HG03159 (cell line): Measurements from ENCODE around the gene PSORS1C1.
"Not testable (repeated sequence)": the region's sequence is repeated elsewhere in the genome, so short reads cannot be mapped to it uniquely, and the experiment has no call there.

Experiments used
- ATAC-seq: cut with Tn5 transposase; IDR thresholded peaks from one replicate; pipeline ENCODE4 v1.9.1; 2021; ENCODE audit warnings: mild to moderate bottlenecking, moderate library complexity; ENCODE audit not compliant: unreplicated experiment

The PSORS1C1 gene

DNA sequence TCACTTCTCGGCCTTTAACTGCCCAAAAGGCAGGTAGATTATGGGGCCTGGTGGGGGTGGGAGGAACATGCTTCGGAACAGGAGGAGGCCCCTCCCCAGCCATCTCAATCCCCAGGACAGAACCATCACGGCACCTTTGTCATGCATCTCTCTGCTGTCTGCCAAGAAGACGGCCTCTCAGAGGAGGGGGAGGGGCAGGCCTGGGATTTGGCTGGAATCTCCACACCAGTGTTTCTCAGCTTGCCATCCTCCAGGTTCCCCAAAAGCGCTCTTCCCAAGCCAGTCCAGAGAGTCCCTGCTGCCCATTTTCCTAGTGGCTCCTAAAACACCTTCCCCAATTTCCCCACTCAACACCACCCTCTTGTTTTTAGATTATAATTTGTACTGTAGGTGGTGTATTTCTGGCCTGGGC is 58.4 kb downstream of the PSORS1C1 start:
- no peak for ATAC-seq

DNA sequence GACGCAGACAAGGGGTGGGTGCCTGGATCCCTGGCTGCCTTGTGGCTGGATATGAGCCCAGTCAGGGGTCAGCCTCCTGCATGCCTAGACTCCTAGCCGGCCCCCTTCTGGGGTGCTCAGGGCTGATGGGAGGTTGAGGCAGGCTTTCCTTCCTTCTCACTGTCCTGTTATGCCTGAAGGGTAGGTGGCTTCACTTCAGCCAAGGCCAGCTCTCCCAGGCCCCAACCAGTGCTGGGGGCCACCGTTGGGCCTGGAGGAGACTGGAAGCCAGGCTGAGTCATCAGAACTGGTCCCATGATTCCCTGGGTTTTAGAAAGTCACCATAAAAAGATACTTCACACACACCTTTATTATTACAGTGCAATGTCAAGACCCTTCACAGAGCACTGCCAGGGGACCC is 58.8 kb downstream of the PSORS1C1 start:
- ATAC-seq, result no peak

DNA sequence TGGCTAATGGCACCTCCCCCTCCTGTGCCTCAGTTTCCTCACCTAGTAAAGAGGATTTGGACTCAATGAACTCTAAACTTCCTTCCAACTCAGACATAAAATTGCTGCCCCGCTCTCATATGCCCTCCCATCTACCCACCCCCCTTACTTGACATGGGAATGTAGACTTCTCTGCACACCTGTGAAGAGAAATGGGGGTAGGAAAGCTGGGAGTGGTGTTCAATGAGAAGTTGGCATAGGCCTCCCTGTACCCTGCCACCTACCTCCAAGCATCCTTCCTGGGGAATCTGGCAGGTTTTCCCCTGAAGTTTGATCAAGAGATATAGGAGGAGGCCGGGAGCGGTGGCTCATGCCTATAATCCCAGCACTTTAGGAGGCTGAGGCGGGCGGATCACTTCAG is 59.8 kb downstream of the PSORS1C1 start:
- no peak for ATAC-seq

DNA sequence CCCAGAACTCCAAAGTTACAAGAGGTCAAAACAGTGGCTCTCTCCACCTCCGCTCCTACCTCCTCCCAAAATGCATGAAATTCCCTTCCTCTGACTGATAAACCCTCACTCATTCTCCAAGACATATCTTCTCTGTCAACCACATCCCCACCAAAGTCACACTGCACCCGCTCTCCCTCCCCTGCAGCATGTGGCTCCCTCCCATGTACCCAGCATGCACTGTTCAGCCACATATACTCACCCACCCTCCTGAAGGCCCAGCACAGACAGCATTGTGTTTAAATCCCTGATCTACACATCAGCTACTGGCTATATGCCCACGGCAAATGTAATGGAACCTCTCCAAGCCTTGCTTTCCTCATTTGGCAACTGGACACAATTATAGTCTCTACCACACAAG is 61.4 kb downstream of the PSORS1C1 start:
- no peak for ATAC-seq

- ATAC-seq, result no peak
These were observed 63.8 kb downstream of the PSORS1C1 start for GRCh38 chr6:31178143-31179041.

DNA sequence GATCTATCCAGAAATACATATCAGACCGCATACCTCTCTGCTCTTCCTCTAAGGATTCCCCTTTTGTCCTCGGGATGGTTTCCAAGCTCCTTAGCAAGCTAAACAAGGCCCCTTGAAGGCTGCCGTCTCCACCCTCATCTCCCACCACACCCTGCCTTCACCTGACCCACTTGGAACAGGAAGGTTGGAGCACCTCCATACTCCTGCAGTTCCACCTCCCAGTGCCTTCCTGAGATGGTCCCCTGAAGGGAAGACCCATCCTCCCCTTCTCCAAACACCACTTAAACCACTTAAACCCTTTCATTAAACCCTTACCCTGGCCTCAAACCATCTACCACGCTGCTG is 64.4 kb downstream of the PSORS1C1 start:
- ATAC-seq, result no peak

GRCh38 chr6:31179896-31180295 is 65.3 kb downstream of the PSORS1C1 start:
- no peak for ATAC-seq

DNA sequence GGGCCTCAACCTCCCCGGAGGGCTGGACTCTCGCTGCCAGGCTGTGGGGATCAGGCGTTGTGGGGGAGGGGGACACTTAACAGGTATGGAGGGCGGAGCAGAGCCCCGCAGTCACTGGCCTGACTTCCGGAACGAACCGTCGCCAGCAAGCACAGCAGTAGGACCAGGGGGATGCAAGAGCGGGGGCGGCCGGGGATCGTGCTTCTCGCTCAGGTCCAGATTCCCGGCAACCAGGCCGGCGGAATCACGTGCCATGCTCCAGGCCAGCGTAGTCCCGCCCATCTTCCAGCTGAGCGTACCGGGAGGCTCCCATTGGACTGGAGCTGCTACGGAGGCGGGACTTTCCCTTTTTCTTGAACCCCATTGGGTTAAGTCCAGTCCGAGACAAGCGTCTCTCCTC is 65.9 kb downstream of the PSORS1C1 start:
- peak; percentile 70 for ATAC-seq

DNA sequence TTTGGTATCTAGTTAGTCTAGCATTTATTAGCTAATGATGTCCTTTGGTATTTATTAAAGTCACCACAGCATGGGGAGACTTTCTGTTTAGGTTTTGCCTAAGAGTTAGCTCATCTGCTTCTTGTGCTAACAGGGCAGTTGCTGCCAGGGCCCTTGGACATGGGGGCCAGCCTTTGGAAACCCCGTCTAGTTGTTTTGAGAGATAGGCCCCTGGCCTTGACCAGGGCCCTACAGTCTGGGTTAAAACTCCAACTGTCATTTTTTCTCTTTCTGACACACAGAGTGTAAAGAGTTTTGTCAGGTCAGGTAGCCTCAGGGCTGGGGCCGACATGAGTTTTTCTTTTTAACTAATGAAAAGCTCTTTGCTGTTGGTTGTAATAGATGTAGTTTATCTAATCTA is 68.7 kb downstream of the PSORS1C1 start:
- ATAC-seq, result not testable (repeated sequence)

GRCh38 chr6:31183859-31184258 is 69.3 kb downstream of the PSORS1C1 start:
- ATAC-seq, result not testable (repeated sequence)

DNA sequence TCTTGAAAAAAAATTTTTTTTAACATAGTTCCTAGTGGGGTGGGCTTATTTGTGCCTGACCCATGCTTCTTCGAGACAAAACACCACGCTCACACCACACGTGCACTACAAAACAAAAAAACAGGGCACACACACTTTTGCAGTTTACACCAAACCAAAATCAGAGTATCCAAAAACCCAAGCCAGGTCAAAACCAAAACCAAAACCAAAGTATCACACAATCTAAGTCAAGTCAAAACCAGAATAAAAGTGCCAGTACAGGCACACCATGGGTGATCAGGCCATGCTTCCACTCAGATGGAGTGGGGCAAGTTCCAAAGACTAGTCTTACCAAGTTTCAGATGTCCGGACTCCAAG is 71.1 kb downstream of the PSORS1C1 start:
- ATAC-seq, result not testable (repeated sequence)

- no peak for ATAC-seq
These were observed 71.6 kb downstream of the PSORS1C1 start for GRCh38 chr6:31186052-31186734.

- ATAC-seq, result no peak
These were observed 73.2 kb downstream of the PSORS1C1 start for GRCh38 chr6:31187780-31188194.

- not testable (repeated sequence) for ATAC-seq
These were observed 74.6 kb downstream of the PSORS1C1 start for GRCh38 chr6:31189223-31189622.
